ENCODE measurements around the gene DACT3.
A peak's percentile ranks its signal among the peaks of the same experiment; 100 is the strongest.

Gene DACT3

GRCh38 chr19:46600384-46601317 is 60.3 kb downstream of the DACT3 start:
- H3K27me3 ChIP-seq = peaks cover 3% of the 10 kb centered on the region
- H3K4me1 ChIP-seq (ENCODE audit: control insufficient read depth in 1 of 2, insufficient read depth in 1 of 2, low read depth in 1 of 2, low read length in 1 of 2) = peaks cover 26 to 29% of the 10 kb centered on the region in 2 experiments
- peak overlapping the region; percentile 98 to 100 for H3K4me3 ChIP-seq (ENCODE audit: low read depth in 1 of 2, low read length in 1 of 2)
- no peaks in the 10 kb centered on the region for H3K9me3 ChIP-seq
- peaks cover 9% of the 10 kb centered on the region for H3K36me3 ChIP-seq
- H3K27ac ChIP-seq = peak overlapping the region; percentile 100
- TF ChIP-seq CTCF (IDR thresholded peaks at IDR 0.05) = peak; percentile 16

- Histone ChIP-seq H3K9me3 (no peaks in the 10 kb centered on the region), H3K4me1 (ENCODE audit: control insufficient read depth in 1 of 2, insufficient read depth in 1 of 2, low read depth in 1 of 2, low read length in 1 of 2) (peaks cover 26 to 29% of the 10 kb centered on the region in 2 experiments), H3K27ac (peak overlapping the region; percentile 100), H3K36me3 (peaks cover 1% of the 10 kb centered on the region), H3K4me3 (ENCODE audit: low read depth in 1 of 2, low read length in 1 of 2) (peak overlapping the region; percentile 98 to 100), H3K27me3 (peaks cover 3% of the 10 kb centered on the region)
- no peak for TF ChIP-seq CTCF (IDR thresholded peaks at IDR 0.05)
Observed at GRCh38 chr19:46599716-46600373, 61.1 kb downstream of the DACT3 start.

GRCh38 chr19:46598372-46598917 is 62.5 kb downstream of the DACT3 start:
- no peaks in the 10 kb centered on the region for H3K9me3 ChIP-seq
- TF ChIP-seq CTCF (IDR thresholded peaks at IDR 0.05) = no peak
- H3K27ac ChIP-seq = no peak overlapping the region
- H3K27me3 ChIP-seq = peaks cover 3% of the 10 kb centered on the region
- no peak overlapping the region for H3K4me3 ChIP-seq (ENCODE audit: low read depth in 1 of 2, low read length in 1 of 2)
- H3K4me1 ChIP-seq (ENCODE audit: control insufficient read depth in 1 of 2, insufficient read depth in 1 of 2, low read depth in 1 of 2, low read length in 1 of 2) = peaks cover 24 to 26% of the 10 kb centered on the region in 2 experiments
- no peaks in the 10 kb centered on the region for H3K36me3 ChIP-seq

All from neutrophil (primary cell).